Breast epithelium (tissue), 4 donors: ENCODE data around the gene RASEF. TPM values are rescaled to one million over a fixed set of nuclear protein-coding genes. Genes with fewer than 3 reads are reported as not detected.
A peak's percentile ranks its signal among the peaks of the same experiment; 100 is the strongest.
"Not testable (repeated sequence)": the region's sequence is repeated elsewhere in the genome, so short reads cannot be mapped to it uniquely, and the experiment has no call there.

ENCODE experiments used
- DNase-seq, 2 donors: peaks; one replicate each; pipeline ENCODE4 v3.0.0-alpha.2; 2019; ENCODE audit warnings: low spot score in 2 of 2
- H3K27ac ChIP-seq, 2 donors: fragments of 200-600 bp; sonication (generic) in 1 of 2; one replicate each; pipeline ENCODE4 v1.5.1; 2016 to 2019; ENCODE audit warnings: mild to moderate bottlenecking in 1 of 2
- H3K27me3 ChIP-seq, 2 donors: fragments of 200-600 bp; sonication (generic) in 1 of 2; one replicate each; pipeline versions ENCODE4 v1.5.1 to v1.6.0; 2017 to 2019; ENCODE audit warnings: control low read depth in 1 of 2, mild to moderate bottlenecking in 1 of 2
- H3K36me3 ChIP-seq: fragments of 200-600 bp; one replicate; pipeline ENCODE4 v1.5.1; 2019
- H3K4me1 ChIP-seq, 2 donors: fragments of 200-600 bp; sonication (generic); one replicate each; pipeline ENCODE4 v1.5.1; 2016 to 2019; ENCODE audit warnings: control low read depth in 1 of 2
- H3K4me3 ChIP-seq, 3 donors: fragments of 200-600 bp; sonication (generic); 1 replicate in 2 of 3; 2 replicates in 1 of 3; pipeline ENCODE4 v1.5.1; 2016 to 2019; ENCODE audit warnings: mild to moderate bottlenecking in 3 of 3, moderate library complexity in 2 of 3
- H3K9me3 ChIP-seq, 2 donors: fragments of 200-600 bp; sonication (generic) in 1 of 2; one replicate each; pipeline ENCODE4 v1.5.1; 2016 to 2019; ENCODE audit warnings: control low read depth in 1 of 2
- CTCF ChIP-seq, 3 donors: fragments of 450-650 bp; IDR thresholded peaks; one replicate each; pipeline ENCODE4 v1.5.1; 2016 to 2017; ENCODE audit warnings: antibody characterized with exemption in 3 of 3, mild to moderate bottlenecking in 3 of 3, moderate library complexity in 3 of 3
- POLR2A ChIP-seq: fragments of 450-650 bp; IDR thresholded peaks from one replicate; pipeline ENCODE4 v1.6.1; 2016; ENCODE audit warnings: antibody characterized with exemption, mild to moderate bottlenecking, moderate library complexity
- POLR2AphosphoS5 ChIP-seq, 3 donors: sonication (generic); formaldehyde crosslinking; IDR thresholded peaks; one replicate each; pipeline ENCODE4 v1.6.1; 2017; ENCODE audit warnings: antibody characterized with exemption in 3 of 3
- intact Hi-C: fragments of 100-400 bp; cut with DNase I; formaldehyde crosslinking; loops from one replicate; pipeline ENCODE4 v1.15.1; 2023; ENCODE audit warnings: low total_unique reads
- total RNA-seq, 3 donors: library from RNA; depleted of rRNA; stranded (reverse); fragments of >200 nt; gene quantifications; one replicate each; pipeline ENCODE4 v1.1.0, GENCODE V29; 2016

RASEF gene
- total RNA-seq, 3 donors from 2014 or later: 39.3 to 50.1 TPM; not detected in 1

DNA sequence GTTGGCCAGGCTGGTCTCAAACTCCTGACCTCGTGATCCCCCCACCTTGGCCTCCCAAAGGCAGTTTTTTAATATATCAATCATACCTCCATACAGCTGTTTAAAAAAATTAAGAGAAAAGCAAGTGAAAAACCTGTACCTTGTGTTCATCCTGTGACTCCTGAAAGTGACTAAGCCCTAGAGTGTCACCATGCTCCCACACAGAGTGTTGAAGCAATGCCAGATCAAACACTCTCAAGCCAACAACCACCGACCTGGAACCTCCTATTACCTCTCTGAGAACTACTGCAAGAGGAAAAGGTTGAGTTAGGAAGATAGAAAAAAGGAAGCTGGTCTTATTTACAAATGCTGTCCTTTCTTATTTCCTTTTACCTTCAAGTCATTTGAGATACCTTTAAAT is 123.5 kb downstream of the RASEF start:
- peak in 1 of 2 donors; percentile 28 for DNase-seq
- TF ChIP-seq POLR2AphosphoS5 (IDR thresholded peaks at IDR 0.05) (no peak), POLR2A (no peak), CTCF (IDR thresholded peaks at IDR 0.05) (no peak)
- Histone ChIP-seq H3K36me3 (no peaks in the 10 kb centered on the region), H3K4me1 (no peaks in the 10 kb centered on the region), H3K27ac (no peak overlapping the region), H3K9me3 (no peaks in the 10 kb centered on the region), H3K27me3 (no peaks in the 10 kb centered on the region), H3K4me3 (no peak overlapping the region)
- intact Hi-C loops: no loop called here

DNA sequence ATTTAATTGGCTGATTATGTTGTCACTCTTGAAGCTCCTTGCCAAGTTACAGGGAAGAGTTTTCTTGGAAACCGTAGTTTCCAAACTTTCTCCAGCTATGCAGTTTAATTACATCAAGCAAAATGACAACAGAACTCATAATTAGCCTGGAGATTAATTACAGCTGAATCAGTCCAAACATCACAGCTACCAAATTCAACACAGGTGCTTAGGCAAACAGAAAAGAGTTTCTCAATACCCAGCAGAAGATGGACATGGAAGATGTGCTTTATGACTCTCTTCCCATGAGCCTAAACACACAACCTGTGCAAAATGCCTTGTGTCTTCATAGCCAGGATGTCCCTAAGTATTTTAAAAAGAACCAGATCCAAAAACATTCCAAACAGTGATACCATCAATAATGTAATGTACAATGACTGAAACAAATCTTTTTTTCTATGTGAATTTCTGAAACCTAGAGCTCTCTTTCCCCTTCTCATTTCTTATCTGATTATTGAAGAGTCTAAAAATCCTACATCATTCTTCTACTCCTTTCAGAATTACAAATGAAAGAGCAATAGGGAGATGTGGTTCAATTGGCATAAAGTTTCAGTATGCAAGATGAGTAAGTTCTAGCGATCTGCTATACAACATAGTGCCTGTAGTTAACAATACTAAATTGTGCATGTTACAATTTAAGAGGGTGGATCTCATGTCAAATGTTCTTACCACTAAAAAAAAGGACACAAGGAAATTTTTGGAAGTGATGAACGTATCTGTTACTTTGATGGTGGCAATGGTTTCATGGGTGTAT is 124.3 kb downstream of the RASEF start:
- H3K9me3 ChIP-seq: no peaks in the 10 kb centered on the region
- H3K27me3 ChIP-seq: no peaks in the 10 kb centered on the region
- no peak for DNase-seq
- H3K27ac ChIP-seq: no peak overlapping the region
- H3K4me3 ChIP-seq: no peak overlapping the region
- H3K4me1 ChIP-seq: no peaks in the 10 kb centered on the region
- intact Hi-C loops: no loop called here
- no peaks in the 10 kb centered on the region for H3K36me3 ChIP-seq
- TF ChIP-seq CTCF (IDR thresholded peaks at IDR 0.05): no peak
- TF ChIP-seq POLR2A: no peak
- TF ChIP-seq POLR2AphosphoS5 (IDR thresholded peaks at IDR 0.05): no peak

DNA sequence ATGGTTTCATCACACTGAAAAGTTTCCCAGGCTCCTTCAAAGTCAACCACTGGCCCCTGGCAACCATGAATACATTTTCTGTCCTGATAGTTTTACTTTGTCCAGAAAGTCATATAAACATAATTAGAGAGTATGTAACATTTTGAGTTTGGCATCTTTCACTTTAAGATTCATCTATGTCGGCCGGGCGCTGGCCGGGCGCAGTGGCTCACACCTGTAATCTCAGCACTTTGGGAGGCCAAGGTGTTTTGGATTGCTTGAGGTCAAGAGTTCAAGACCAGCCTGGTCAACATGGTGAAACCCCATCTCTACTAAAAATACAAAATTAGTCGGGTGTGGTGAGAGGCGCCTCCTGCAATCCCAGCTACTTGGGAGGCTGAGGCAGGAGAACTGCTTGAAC is 126.4 kb downstream of the RASEF start:
- H3K36me3 ChIP-seq, intact Hi-C loops, H3K27me3 ChIP-seq, H3K4me1 ChIP-seq, DNase-seq, H3K9me3 ChIP-seq, H3K4me3 ChIP-seq: not testable (repeated sequence)
- peak overlapping the region in 1 of 2 donors; percentile 29 for H3K27ac ChIP-seq

DNA sequence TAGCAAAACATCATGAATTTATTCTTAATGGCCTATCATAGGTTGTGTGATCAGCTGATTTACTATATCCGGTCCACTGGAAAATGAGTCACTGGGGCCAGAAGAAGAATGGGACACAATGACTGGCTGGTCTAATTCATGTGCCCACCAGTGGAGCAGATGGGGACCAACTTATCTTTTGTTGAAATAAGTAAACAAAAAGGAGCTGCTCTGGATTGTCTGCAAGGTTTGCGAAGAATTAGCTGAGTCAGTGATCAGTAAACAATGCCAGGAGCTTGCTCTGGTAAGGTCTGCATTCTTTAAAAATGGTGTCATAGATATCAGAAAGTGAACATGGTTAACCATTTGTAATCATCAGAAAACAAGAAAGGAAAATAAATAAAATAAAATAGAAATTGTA is 128.0 kb downstream of the RASEF start:
- no peak for TF ChIP-seq CTCF (IDR thresholded peaks at IDR 0.05)
- no peak for DNase-seq
- Histone ChIP-seq H3K27ac (no peak overlapping the region), H3K4me3 (no peak overlapping the region), H3K36me3 (no peaks in the 10 kb centered on the region), H3K27me3 (no peaks in the 10 kb centered on the region), H3K9me3 (no peaks in the 10 kb centered on the region), H3K4me1 (no peaks in the 10 kb centered on the region)
- intact Hi-C loops: no loop called here

- H3K36me3 ChIP-seq, H3K4me3 ChIP-seq, H3K4me1 ChIP-seq, H3K9me3 ChIP-seq, DNase-seq, H3K27ac ChIP-seq, H3K27me3 ChIP-seq, intact Hi-C loops: not testable (repeated sequence)
Observed at GRCh38 chr9:82934025-82934424, 128.9 kb downstream of the RASEF start.

GRCh38 chr9:82930116-82930515 is 132.8 kb downstream of the RASEF start:
- H3K36me3 ChIP-seq: no peaks in the 10 kb centered on the region
- no peaks in the 10 kb centered on the region for H3K4me1 ChIP-seq
- TF ChIP-seq CTCF (IDR thresholded peaks at IDR 0.05) (no peak), POLR2AphosphoS5 (IDR thresholded peaks at IDR 0.05) (no peak), POLR2A (no peak)
- H3K27ac ChIP-seq: no peak overlapping the region
- no peaks in the 10 kb centered on the region for H3K9me3 ChIP-seq
- intact Hi-C loops: no loop called here
- H3K4me3 ChIP-seq: no peak overlapping the region
- DNase-seq: no peak
- no peaks in the 10 kb centered on the region for H3K27me3 ChIP-seq
